ENCODE data around the gene PRDX2. TPM values are rescaled to one million over a fixed set of nuclear protein-coding genes. Genes with fewer than 3 reads are reported as not detected.

PRDX2 gene
- total and polyA plus RNA-seq, 2 donors (not counting 3 experiments of a cell fraction or from before 2014, with no cell fraction given) = 247 to 492 TPM

GRCh38 chr19:12774588-12775555 lies 26.7 kb downstream of the PRDX2 start, which contains the start of gene HOOK2:
Gene HOOK2 (minus strand): TSS chr19:12775552. CDS start chr19:12775449, 103 bp downstream.
- H2AFZ ChIP-seq (ENCODE audit: low read depth, low read length) = peak within 1 kb of the TSS; percentile 89
- H3K27me3 ChIP-seq (ENCODE audit: control insufficient read depth in 2 of 2, insufficient read depth in 2 of 2, low read length in 2 of 2) = no peaks in the 10 kb centered on the region
- H3K4me2 ChIP-seq (ENCODE audit: insufficient read depth, low read length) = peak within 1 kb of the TSS; percentile 69
- FAIRE-seq (no peak), DNase-seq (ENCODE audit: low read depth, low spot score) (no peak)
- H3K79me2 ChIP-seq (ENCODE audit: control insufficient read depth, insufficient read depth, low read length) = no peaks in the 10 kb centered on the region
- H3K4me1 ChIP-seq (ENCODE audit: control insufficient read depth, extremely low read depth, insufficient read depth, low read length) = peaks cover 19% of the 10 kb centered on the region
- peak within 1 kb of the TSS; percentile 41 to 57 (median 51) for H3K4me3 ChIP-seq (replicated peaks in 1 of 3; ENCODE audit: insufficient read depth in 1 of 3, low read depth in 1 of 3, low read length in 3 of 3)
- H3K9me3 ChIP-seq (replicated peaks; ENCODE audit: control insufficient read depth, insufficient read depth, low read length) = no peaks in the 10 kb centered on the region
- H3K9me1 ChIP-seq (replicated peaks; ENCODE audit: control insufficient read depth, extremely low read depth, insufficient read depth, low read length) = no peaks in the 10 kb centered on the region
- H4K20me1 ChIP-seq (replicated peaks; ENCODE audit: control insufficient read depth, extremely low read depth, insufficient read depth, low read length) = no peaks in the 10 kb centered on the region
- H3K36me3 ChIP-seq (ENCODE audit: control insufficient read depth in 2 of 2, extremely low read depth in 1 of 2, insufficient read depth in 2 of 2, low read length in 2 of 2) = no peaks in the 10 kb centered on the region
- intact Hi-C loops (cut with micrococcal nuclease) (loop anchor here (2.0 kb wide), 2 partner anchors 14 to 64 kb away; partner anchors contain the start of gene MAST1), dilution Hi-C loops (cut with MboI; ENCODE audit: extremely low pct_ligation_motif_present, low sequenced_read_pairs) (no loop called here)
- H3K9ac ChIP-seq (replicated peaks; ENCODE audit: extremely low read depth, insufficient read depth, low read length) = peak within 1 kb of the TSS; percentile 34
- no TSS peak for BruUV-seq (replicated peaks)
- TF ChIP-seq, protein P1, sequence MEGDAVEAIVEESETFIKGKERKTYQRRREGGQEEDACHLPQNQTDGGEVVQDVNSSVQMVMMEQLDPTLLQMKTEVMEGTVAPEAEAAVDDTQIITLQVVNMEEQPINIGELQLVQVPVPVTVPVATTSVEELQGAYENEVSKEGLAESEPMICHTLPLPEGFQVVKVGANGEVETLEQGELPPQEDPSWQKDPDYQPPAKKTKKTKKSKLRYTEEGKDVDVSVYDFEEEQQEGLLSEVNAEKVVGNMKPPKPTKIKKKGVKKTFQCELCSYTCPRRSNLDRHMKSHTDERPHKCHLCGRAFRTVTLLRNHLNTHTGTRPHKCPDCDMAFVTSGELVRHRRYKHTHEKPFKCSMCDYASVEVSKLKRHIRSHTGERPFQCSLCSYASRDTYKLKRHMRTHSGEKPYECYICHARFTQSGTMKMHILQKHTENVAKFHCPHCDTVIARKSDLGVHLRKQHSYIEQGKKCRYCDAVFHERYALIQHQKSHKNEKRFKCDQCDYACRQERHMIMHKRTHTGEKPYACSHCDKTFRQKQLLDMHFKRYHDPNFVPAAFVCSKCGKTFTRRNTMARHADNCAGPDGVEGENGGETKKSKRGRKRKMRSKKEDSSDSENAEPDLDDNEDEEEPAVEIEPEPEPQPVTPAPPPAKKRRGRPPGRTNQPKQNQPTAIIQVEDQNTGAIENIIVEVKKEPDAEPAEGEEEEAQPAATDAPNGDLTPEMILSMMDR (IDR thresholded peaks at IDR 0.05; ENCODE audit: extremely low read depth in 1 of 2, insufficient read depth in 1 of 2, low read depth in 1 of 2, low read length in 2 of 2) = no peak
- TF ChIP-seq POLR2A (IDR thresholded peaks at IDR 0.05; ENCODE audit: low read depth, low read length) = peak; percentile 28
- peak within 1 kb of the TSS; percentile 35 for H3K27ac ChIP-seq (ENCODE audit: insufficient read depth, low read depth, low read length)
- POLR2A ChIA-PET = interaction anchor here (5.2 kb wide), 1 partner anchor 18 kb away, joined by 94 read pairs; the partner anchor contains the start of gene JUNB
- CTCF ChIA-PET = interaction anchor here (1.5 to 10.3 kb wide), 5 partner anchors 13 to 98 kb away, joined by 3 to 387 read pairs (median 28); partner anchors contain the start of genes JUNB, PRDX2 and THSD8

DNA sequence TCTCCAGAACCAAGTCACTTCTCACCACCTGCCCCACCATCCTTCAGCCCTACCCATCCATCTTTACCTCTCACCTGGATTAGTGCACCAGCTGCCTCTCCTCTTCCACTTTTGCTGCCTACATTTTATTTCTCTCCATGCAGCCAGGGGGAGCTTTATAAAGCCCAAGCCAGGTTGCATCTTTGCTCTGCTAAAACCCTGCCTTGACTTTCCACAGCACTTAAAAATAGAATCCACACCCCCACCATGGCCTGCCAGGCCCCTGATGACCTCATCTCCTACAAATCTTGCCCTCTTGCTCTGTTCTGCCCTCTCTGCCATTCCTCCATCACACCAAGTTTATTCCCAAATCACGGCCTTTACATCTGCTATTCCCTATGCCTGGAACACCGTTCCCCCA lies 28.0 kb downstream of the PRDX2 start:
- intact Hi-C loops (cut with micrococcal nuclease) = no loop called here
- dilution Hi-C loops (cut with MboI; ENCODE audit: extremely low pct_ligation_motif_present, low sequenced_read_pairs) = no loop called here
- no peak overlapping the region for H3K4me2 ChIP-seq (ENCODE audit: insufficient read depth, low read length)

More for the DNA sequence above, 28.0 kb downstream of the PRDX2 start:
- CTCF ChIA-PET = interaction anchor here (1.1 to 10.3 kb wide), 6 partner anchors 12 to 97 kb away, joined by 3 to 387 read pairs (median 18); partner anchors contain the start of genes JUNB, PRDX2 and THSD8
- no peaks in the 10 kb centered on the region for H3K36me3 ChIP-seq (ENCODE audit: control insufficient read depth in 2 of 2, extremely low read depth in 1 of 2, insufficient read depth in 2 of 2, low read length in 2 of 2)
- DNase-seq (ENCODE audit: low read depth, low spot score) (no peak), FAIRE-seq (peak; percentile 38)
- POLR2A ChIA-PET = interaction anchor here (1.2 kb wide), 1 partner anchor 18 kb away, joined by 7 read pairs; the partner anchor contains the start of gene JUNB
- no peak overlapping the region for H3K27ac ChIP-seq (ENCODE audit: insufficient read depth, low read depth, low read length)
- peaks cover 10% of the 10 kb centered on the region for H3K4me1 ChIP-seq (ENCODE audit: control insufficient read depth, extremely low read depth, insufficient read depth, low read length)
- H3K9me3 ChIP-seq (replicated peaks; ENCODE audit: control insufficient read depth, insufficient read depth, low read length) = no peaks in the 10 kb centered on the region
- no peaks in the 10 kb centered on the region for H3K9me1 ChIP-seq (replicated peaks; ENCODE audit: control insufficient read depth, extremely low read depth, insufficient read depth, low read length)
- H4K20me1 ChIP-seq (replicated peaks; ENCODE audit: control insufficient read depth, extremely low read depth, insufficient read depth, low read length) = no peaks in the 10 kb centered on the region
- no peak overlapping the region for H3K4me3 ChIP-seq (replicated peaks in 1 of 3; ENCODE audit: insufficient read depth in 1 of 3, low read depth in 1 of 3, low read length in 3 of 3)
- H3K79me2 ChIP-seq (ENCODE audit: control insufficient read depth, insufficient read depth, low read length) = no peaks in the 10 kb centered on the region
- H2AFZ ChIP-seq (ENCODE audit: low read depth, low read length) = no peak overlapping the region
- BruUV-seq (replicated peaks) = no TSS peak
- TF ChIP-seq, protein P1 (IDR thresholded peaks at IDR 0.05; ENCODE audit: extremely low read depth in 1 of 2, insufficient read depth in 1 of 2, low read depth in 1 of 2, low read length in 2 of 2) = peak in 1 of 2 donors; percentile 18
- TF ChIP-seq EZH2 (IDR thresholded peaks at IDR 0.05; ENCODE audit: borderline replicate concordance, low read depth, low read length, severe bottlenecking) = no peak
- TF ChIP-seq MAX (IDR thresholded peaks at IDR 0.05; ENCODE audit: insufficient read depth, insufficient read length) = no peak
- no peak for TF ChIP-seq MYC (IDR thresholded peaks at IDR 0.05; ENCODE audit: low read depth, low read length)
- TF ChIP-seq GATA2 (IDR thresholded peaks at IDR 0.05; ENCODE audit: insufficient read depth, insufficient read length, low read depth, low read length) = no peak
- TF ChIP-seq FOS (IDR thresholded peaks at IDR 0.05; ENCODE audit: borderline replicate concordance, insufficient read depth, low read length) = no peak
- H3K27me3 ChIP-seq (ENCODE audit: control insufficient read depth in 2 of 2, insufficient read depth in 2 of 2, low read length in 2 of 2) = no peaks in the 10 kb centered on the region
- no peak overlapping the region for H3K9ac ChIP-seq (replicated peaks; ENCODE audit: extremely low read depth, insufficient read depth, low read length)

Data from endothelial cell of umbilical vein (primary cell).